Omental fat pad (tissue), 4 donors: ENCODE measurements around the gene JAM2. TPM values are rescaled to one million over a fixed set of nuclear protein-coding genes. Genes with fewer than 3 reads are reported as not detected.

Source experiments
- ATAC-seq: fragments of 150-250 bp; one replicate; pipeline ENCODE4 v1.9.1; 2016; ENCODE audit warnings: mild to moderate bottlenecking, moderate library complexity; ENCODE audit not compliant: low FRiP score
- DNase-seq: peaks from one replicate; pipeline ENCODE4 v3.0.0-alpha.2; 2019; ENCODE audit warnings: low spot score
- CTCF ChIP-seq, 3 donors: fragments of 450-650 bp; IDR thresholded peaks; one replicate each; pipeline ENCODE4 v1.5.1; 2016 to 2017; ENCODE audit warnings: antibody characterized with exemption in 3 of 3, mild to moderate bottlenecking in 3 of 3, moderate library complexity in 2 of 3
- total RNA-seq, 4 donors: library from RNA; depleted of rRNA; stranded (reverse); fragments of >200 nt; gene quantifications; one replicate each; pipeline ENCODE4 v1.1.0, GENCODE V29; 2016

The JAM2 gene
- total RNA-seq, 4 donors from 2014 or later = 4.9 to 43.3 (median 11.6) TPM

GRCh38 chr21:25636727-25637126 is 2.3 kb upstream of the JAM2 start:
- DNase-seq (no peak), ATAC-seq (no peak)
- TF ChIP-seq CTCF (IDR thresholded peaks at IDR 0.05) = no peak

GRCh38 chr21:25637851-25638659 is 1.0 kb upstream of the JAM2 start:
- ATAC-seq (no peak), DNase-seq (no peak)

GRCh38 chr21:25639551-25640201 is 618 bp downstream of the JAM2 start:
- ATAC-seq (peak; percentile 67), DNase-seq (no peak)
- TF ChIP-seq CTCF (IDR thresholded peaks at IDR 0.05) = no peak

More at GRCh38 chr21:25637851-25638659, 1.0 kb upstream of the JAM2 start:
- no peak for TF ChIP-seq CTCF (IDR thresholded peaks at IDR 0.05)

GRCh38 chr21:25640202-25640942 is 1.3 kb downstream of the JAM2 start:
- no peak for ATAC-seq
- TF ChIP-seq CTCF (IDR thresholded peaks at IDR 0.05) = no peak
- DNase-seq = peak; percentile 29

DNA sequence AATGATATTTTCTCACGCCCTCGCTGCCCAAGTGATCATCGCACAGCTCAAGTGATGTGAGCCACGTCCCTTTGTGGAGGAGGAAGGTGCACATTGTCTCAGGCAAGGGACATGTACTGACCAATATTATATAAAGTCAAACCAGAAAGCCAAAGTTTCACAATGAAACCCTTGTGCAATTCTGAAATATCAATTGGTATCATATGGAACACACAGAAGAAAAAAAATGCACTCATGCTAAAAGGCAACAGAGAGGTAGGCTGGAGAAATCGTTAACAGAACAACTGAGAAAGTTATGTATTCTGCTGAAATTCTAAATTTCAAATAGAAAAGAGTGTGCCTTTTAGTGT is 1.9 kb downstream of the JAM2 start:
- ATAC-seq = no peak
- no peak for TF ChIP-seq CTCF (IDR thresholded peaks at IDR 0.05)
- DNase-seq = no peak

DNA sequence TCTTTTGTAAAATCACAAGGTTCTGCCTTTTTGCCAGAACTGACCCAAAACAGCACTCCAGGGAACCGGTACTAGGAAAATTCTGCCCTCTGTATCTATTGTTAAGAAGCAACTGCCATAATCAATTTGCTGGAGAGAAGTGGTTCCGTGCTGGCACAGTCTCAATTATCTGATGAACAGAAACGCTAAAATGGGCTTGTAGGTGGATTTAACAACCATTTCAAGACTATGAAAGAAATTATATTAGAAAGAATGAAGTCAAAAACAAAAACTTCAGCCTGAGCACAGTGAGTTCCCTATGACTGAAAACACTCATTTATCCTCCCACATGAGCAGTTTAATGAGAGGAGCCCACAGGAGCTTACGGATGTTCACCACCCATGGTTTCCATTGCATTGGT is 4.4 kb downstream of the JAM2 start:
- TF ChIP-seq CTCF (IDR thresholded peaks at IDR 0.05) = no peak
- ATAC-seq (no peak), DNase-seq (no peak)
